Adrenal gland (tissue), 5 donors: ENCODE results near the gene PIGH.

ENCODE experiments used
- CTCF ChIP-seq, 6 experiments: fragments of 450-650 bp in 4 of 6; fragments of 200-600 bp in 2 of 6; sonication (generic) in 1 of 6; IDR thresholded peaks; 1 replicate in 5 of 6; 2 replicates in 1 of 6; pipeline versions ENCODE4 v1.5.1 to v1.8.0; 2016 to 2021; ENCODE audit warnings: antibody characterized with exemption in 6 of 6, mild to moderate bottlenecking in 2 of 6, moderate library complexity in 1 of 6
- POLR2A ChIP-seq, 2 donors: fragments of 450-650 bp; IDR thresholded peaks; one replicate each; pipeline ENCODE4 v1.6.1; 2017; ENCODE audit warnings: antibody characterized with exemption in 2 of 2, mild to moderate bottlenecking in 2 of 2, moderate library complexity in 1 of 2
- donor health status: DM: no; HTN: no; CAD: no.

- TF ChIP-seq CTCF (IDR thresholded peaks at IDR 0.05) (no peak), POLR2A (IDR thresholded peaks at IDR 0.05) (no peak)
These were observed 3.0 kb upstream of the PIGH start for GRCh38 chr14:67602995-67603545.
